GM21786 (cell line): ENCODE data around the gene CACNA2D2.
"Not testable (repeated sequence)": the region's sequence is repeated elsewhere in the genome, so short reads cannot be mapped to it uniquely, and the experiment has no call there.

Source experiments
- ATAC-seq: cut with Tn5 transposase; IDR thresholded peaks from one replicate; pipeline ENCODE4 v1.9.1; 2021; ENCODE audit not compliant: unreplicated experiment

Gene CACNA2D2

DNA sequence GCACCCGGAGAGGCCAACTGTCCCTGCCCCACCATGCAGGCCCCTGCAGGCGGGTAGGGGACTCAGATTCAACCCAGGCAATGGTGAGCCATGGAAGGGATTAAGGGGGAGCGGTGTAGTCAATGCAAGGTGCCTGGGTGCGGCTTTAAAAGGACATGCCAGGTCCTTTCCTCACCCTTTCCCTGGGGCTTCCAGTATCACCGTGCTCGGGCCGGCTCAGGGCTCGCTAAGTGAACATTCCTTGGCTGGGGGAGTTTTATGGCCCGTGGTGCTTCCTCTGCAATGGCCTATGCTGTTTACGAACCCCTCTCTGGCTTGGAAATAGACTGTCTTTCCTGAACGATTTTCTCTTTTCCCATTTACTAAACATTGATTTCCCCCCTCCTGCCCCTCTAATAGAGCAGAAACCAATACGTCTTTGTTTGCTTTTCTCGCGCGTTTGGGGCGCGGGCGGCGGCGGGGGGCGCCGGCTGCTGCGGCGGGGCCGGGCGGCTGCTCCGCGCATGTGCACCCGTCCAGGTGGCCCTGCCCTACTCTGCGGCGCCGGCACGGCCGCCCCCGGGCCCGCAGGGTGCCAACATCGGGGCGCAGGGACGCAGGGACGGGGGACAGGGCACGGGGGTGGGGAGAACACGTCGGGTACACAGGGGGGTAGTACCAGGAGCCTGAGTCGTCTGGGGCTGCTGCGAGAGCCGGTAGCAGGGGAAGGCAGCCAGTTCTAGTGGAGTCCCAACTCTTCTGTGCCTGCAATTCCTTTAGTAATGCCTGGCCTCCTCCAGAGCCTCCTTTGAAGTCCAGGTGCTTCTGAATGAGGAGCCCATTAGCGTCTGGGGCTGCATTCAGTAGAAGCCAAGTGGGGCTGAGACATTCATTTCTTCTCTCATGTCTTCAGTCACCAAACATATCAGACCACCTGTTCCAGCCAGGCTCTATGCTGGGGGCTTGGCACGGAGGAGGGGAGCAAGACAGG lies 26.9 kb upstream of the CACNA2D2 start:
- ATAC-seq, result no peak

- ATAC-seq, result no peak
Measured at GRCh38 chr3:50525987-50526386, 22.6 kb upstream of the CACNA2D2 start.

- no peak for ATAC-seq
Measured at GRCh38 chr3:50525191-50525910, 21.9 kb upstream of the CACNA2D2 start.

DNA sequence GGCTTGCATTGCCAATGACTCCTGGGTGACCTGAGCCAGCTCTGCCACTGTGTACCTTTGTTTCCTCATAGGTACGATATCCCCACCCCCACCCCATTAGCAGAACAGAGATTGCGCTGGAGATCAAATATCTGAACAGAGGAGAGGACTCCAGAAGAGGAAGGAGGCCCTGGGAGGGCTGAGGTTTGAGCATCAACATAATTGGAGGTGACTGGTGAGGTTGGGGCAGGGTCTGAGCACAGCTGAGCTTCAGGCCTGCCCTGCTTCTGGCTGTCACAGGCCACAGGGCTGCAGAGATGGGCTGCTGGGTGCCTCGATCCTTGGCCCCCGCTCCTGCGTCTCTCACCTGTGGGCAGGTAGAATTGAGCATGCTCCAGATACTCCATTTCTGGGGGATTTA lies 21.3 kb upstream of the CACNA2D2 start:
- ATAC-seq, result no peak

GRCh38 chr3:50523279-50523811 lies 19.9 kb upstream of the CACNA2D2 start:
- ATAC-seq, result no peak

- no peak for ATAC-seq
Measured at GRCh38 chr3:50521572-50521971, 18.1 kb upstream of the CACNA2D2 start.

DNA sequence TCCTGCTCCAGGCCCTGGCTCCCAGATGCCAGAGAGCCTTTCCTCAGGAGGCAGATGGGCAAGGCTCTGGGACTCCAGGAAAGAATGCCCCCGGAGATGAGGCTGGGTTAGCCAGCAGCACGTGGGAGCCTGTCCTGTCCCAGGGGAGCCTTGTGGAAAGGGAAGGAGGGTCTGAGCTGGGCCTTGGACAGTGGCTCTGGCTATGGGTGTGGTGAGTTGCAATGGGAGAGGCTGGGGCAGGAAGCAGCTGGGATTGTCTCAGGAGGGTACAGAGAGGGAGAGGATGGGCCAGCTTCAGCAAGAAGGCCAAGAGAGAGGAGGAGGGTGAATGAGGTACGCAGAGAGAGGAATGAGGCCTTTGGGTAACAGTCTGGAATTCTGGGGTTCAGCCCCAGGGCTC lies 17.4 kb upstream of the CACNA2D2 start:
- no peak for ATAC-seq

DNA sequence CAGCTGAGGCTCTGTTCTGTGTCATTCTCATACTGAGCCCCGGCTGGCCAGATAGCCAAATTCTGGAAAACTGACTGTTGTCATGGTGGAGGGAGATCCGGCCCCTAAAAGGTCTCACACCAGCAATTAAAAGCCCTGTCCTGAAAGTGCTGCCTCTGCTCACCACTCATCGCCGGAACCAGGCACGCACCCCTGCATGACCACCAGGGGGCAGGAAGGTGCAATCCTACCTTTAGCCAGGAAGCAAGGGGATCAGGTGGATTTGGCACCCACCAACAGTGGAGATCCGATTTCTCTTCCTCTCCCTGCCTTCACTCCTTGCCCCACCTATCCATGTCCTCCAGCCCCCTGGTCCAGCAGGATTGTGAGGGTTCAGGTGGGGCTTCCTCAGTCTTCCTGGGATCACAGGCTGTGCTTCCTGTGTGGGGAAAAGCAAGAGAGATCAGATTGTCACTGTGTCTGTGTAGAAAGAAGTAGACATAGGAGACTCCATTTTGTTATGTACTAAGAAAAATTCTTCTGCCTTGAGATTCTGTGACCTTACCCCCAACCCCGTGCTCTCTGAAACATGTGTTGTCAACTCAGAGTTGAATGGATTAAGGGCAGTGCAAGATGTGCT lies 16.1 kb upstream of the CACNA2D2 start:
- no peak for ATAC-seq

DNA sequence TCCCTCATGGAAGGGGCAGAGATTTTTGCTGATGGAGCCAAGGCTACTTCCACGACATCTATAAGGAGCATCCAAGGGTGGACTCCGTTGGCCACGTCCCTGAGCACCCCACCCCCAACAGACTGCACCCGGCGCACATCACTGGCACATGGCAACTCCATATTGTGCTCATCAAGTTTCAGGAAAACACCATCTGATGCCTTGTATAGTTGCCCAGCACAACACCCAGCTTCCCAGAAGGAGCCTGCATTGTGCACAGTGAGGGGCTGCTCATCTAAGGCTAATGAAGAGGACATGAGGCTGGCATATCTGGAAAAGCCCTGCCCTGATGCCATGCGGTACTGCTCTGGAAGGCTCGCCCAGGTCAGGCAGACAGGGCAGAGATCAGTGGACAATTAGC lies 15.0 kb upstream of the CACNA2D2 start:
- ATAC-seq, result no peak

DNA sequence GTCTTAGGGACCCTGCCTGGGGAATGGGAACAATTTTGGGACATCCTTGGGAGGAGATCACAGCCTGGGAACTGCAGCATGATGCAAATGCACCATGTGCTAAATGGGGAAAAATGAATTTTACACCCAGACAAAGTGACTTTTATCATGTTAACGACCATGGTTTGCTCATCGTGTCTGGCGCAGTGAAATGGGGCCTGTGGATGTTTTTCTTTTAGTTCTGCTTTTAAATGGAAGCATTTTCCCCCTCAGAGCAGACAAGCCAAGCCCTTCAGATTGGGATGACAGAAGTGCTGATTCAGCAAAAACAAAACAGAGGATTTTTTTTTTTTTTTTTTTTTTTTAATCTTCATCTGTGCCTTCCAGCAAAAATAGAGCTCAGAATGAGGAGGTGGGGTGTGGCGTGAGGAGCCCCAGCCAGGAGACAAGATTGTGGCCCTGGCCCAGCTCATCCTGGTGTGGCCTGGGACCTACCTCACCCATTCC lies 14.3 kb upstream of the CACNA2D2 start:
- ATAC-seq, result no peak

- no peak for ATAC-seq
Measured at GRCh38 chr3:50516440-50516871, 13.0 kb upstream of the CACNA2D2 start.

DNA sequence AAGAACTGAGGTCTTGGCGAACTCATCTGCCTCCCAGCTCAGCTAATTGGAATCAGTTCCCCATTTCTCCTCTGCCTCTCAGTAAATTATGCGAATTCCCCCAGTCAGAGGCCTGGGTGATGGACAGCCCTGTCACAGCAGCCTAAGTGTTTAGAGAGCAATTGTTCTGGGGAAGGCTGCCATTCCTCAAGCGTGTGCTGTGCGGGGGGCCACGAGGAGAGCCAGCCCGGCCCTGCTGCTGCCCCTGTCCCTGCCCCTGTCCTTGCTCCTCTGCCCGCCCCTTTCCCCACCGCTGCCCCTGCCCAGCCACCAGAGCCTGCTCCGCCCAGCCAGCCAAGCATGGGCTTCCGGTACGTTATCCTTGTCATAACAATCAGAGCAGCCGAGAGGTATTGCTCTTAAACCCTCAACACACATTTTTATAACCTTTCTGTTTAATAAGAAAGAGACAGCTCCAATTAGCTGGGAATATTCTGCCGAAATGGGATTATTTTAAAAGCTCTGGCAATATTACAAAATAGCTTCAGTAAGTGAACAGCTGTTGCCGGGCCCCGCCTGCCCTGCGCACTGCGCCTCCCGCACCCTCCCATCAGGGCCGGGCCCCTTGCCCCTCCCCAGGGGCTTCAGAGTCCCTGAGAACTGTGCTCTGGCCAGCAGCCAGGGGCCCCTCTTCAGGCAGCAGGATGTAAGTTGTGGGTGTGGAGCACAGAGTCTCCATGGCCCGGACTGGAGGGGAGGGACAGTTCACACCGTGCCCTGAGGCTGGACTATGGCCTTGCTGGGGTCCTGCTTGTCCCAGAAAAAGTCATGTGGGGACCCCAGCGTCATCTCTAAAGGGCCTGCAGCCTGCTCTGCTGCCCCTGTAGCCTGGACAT lies 12.4 kb upstream of the CACNA2D2 start:
- no peak for ATAC-seq

DNA sequence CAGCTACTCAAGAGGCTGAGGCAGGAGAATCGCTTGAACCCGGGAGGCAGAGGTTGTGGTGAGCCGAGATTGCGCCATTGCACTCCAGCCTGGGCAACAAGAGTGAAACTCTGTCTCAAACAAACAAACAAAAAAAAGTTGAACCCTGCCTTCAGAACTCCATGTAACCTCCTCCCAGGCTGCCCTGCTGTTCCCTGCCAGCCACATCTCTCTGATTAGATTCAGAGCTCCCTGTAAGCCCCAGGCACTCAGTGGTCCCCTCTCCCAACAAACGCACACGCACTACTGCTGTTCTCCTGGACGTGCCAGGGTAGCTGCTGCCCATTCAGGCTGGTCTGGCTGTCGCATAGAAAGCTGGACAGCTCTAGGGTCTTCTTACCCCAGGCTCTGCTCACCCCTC lies 9.5 kb upstream of the CACNA2D2 start:
- not testable (repeated sequence) for ATAC-seq

DNA sequence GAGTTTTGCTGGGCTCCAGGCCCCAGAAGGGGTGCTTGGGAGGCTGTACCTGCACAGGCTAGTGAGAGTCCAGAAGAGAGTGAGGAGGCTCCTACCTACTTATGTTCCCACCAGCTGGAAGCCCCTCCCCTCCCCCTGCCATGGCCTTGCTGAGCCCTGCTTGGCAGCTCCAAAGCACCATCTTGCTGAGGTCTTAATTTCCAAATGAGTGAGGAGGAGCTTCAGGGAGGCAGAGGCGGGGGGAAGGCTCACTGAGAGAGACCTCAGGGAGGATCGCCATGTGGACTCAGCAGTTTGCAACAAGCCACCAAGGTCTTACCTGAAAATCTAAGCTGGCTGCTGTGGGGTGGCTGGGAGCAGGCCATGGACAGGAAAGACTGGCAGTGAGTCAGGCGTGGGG lies 8.7 kb upstream of the CACNA2D2 start:
- ATAC-seq, result no peak

- ATAC-seq, result no peak
Measured at GRCh38 chr3:50510325-50510724, 6.9 kb upstream of the CACNA2D2 start.

- ATAC-seq, result no peak
Measured at GRCh38 chr3:50509715-50510114, 6.3 kb upstream of the CACNA2D2 start.

- no peak for ATAC-seq
Measured at GRCh38 chr3:50508821-50509220, 5.4 kb upstream of the CACNA2D2 start.

- ATAC-seq, result no peak
Measured at GRCh38 chr3:50506169-50506568, 2.7 kb upstream of the CACNA2D2 start.

GRCh38 chr3:50504681-50505080 lies 1.2 kb upstream of the CACNA2D2 start:
- no peak for ATAC-seq
